Adrenal gland (tissue), 5 donors: Measurements from ENCODE around the gene MFSD11.

ENCODE experiments used
- CTCF ChIP-seq, 6 experiments: fragments of 450-650 bp in 4 of 6; fragments of 200-600 bp in 2 of 6; sonication (generic) in 1 of 6; IDR thresholded peaks; 1 replicate in 5 of 6; 2 replicates in 1 of 6; pipeline versions ENCODE4 v1.5.1 to v1.8.0; 2016 to 2021; ENCODE audit warnings: antibody characterized with exemption in 6 of 6, mild to moderate bottlenecking in 2 of 6, moderate library complexity in 1 of 6
- POLR2A ChIP-seq, 2 donors: fragments of 450-650 bp; IDR thresholded peaks; one replicate each; pipeline ENCODE4 v1.6.1; 2017; ENCODE audit warnings: antibody characterized with exemption in 2 of 2, mild to moderate bottlenecking in 2 of 2, moderate library complexity in 1 of 2
- donor health status: DM: no; HTN: no; CAD: no.

DNA sequence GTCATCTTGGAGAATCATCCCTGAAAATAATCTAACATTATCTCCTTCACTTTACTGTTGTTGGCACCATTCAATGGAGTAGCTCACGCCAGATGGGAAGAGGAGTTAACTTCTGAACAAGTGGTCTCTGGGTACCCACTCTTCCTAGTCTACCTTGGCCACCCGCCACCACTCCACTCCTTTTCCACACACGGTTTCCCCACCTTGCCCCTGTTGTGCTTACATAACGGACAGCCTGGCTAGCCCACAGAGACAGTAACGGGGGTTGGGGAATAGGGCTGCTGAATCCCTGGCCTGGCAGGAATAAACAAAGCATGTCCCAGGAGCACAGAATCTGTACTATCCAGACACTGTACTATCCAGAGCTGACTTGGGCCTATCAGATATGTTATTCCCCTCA is 23.6 kb upstream of the MFSD11 start:
- no peak for TF ChIP-seq CTCF (IDR thresholded peaks at IDR 0.05)
- TF ChIP-seq POLR2A (IDR thresholded peaks at IDR 0.05) = no peak
